NCI-H1105 (cell line): ENCODE data around the gene PDE4B.

Source experiments
- DNase-seq: peaks from one replicate; lab custom pipeline; 2025; lab: John Stamatoyannopoulos, UW

PDE4B gene

DNA sequence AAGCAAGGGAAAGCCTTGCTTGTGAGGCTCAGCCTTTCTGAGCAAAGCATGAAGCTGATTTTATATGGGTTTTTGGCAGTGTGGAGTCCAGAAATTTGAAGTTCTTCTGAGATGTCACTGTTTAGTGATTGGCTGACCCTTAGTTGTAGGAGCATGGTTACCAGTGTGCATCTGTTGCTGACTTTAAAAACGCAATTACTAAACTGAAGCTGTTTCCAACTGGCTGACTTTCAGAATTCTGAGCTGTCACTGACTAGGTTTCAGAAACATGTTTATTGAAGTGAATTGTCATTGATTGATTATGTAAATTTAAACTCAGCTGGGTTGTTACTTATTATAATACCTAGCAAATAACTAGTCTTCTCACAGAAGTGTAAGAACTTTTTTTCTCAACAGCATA, 89.4 kb downstream of the PDE4B start:
- no peak for DNase-seq

- no peak for DNase-seq
These were observed 96.7 kb downstream of the PDE4B start for GRCh38 chr1:65889441-65889840.

- DNase-seq = no peak
These were observed 97.6 kb downstream of the PDE4B start for GRCh38 chr1:65890201-65890843.

DNA sequence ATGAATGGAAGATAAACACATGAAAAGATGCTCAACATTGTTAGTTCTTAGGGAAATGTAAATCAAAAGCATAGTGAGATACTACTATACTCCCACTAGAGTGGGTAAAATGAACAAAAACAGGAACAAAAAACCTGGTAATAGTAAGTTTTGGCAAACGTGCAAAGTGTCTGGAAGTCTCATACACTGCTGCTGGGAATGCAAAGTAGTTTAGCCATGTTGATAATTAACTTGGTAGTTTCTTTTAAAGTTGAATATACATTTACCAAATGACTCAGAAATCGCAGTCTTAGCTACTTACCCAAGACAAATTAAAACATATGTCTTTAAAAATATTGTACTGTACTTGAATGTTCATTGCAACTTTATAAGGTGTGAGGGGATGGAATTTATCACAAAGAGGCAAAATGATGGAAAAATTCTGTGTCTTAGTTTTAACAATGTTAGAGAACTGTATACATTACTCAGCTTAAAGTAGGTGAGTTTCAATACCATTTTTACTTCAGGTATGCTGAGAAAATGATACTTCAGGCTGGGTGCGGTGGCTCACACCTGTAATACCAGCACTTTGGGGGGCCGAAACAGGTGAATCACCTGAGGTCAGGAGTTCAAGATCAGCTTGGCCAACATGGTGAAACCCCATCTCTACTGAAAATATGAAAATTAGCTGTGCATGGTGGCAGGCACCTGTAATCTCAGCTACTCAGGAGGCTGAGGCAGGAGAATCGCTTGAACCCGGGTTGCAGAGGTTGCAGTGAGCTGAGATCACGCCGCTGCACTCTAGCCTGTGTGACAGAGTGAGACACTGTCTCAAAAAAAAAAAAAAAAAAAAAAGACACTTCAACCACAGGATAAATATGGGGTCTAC, 102.3 kb downstream of the PDE4B start:
- no peak for DNase-seq

DNA sequence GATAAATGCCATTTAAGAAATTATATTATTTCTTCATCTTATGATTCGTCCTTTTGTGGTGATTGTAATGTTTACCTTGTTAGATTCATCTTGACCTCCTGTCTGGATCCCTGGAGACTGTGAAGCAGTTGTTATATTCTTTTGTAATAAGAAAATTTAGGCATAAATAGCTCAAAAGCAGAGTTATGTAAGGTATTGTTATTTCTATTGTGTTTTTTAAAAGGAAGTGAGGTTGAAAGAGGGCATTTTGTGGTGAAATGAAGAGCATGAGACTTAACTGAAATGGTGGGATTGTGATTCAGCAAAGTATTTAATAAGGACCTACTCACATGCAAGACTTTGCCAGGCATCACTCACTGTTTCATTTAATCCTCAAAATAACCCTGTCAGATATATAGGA, 104.0 kb downstream of the PDE4B start:
- DNase-seq = no peak

DNA sequence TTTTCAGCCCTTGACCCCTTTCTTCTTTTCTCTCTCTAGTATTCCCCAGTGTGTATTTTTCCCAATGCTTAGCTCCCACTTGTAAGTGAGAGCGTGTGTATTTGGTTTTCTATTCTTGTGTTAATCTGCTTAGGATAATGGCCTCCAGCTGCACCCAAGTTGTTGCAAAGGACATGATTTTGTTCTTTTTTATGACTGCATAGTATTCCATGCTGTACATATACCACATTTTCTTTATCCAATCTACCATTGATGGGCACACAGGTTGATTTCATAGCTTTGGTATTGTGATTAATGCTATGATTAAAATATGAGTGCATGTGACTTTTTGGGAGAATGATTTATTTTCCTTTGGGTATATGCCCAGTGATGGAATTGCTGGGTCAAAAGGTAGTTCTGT, 104.8 kb downstream of the PDE4B start:
- no peak for DNase-seq

GRCh38 chr1:65904681-65905083, 112.0 kb downstream of the PDE4B start:
- no peak for DNase-seq

DNA sequence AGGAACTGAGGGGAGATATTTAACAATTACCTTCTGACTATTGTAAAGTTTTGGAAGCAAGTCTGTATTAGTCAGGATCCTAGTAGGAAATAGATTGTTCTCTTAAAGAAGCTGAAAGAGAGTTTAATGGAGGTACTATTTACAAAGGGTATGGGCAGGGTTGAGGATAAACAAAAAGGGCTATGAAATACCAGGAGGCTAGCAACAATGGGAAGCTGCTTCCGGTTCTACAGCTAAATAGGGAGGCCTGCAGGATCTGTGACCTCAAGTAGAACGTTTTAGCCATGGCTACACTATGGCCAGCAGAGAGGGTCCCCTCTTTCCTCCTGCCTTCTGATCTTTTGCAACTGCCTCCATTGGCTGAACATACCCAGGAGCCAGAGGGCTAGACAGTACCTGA, 117.7 kb downstream of the PDE4B start:
- DNase-seq = no peak

GRCh38 chr1:65911679-65912078, 119.0 kb downstream of the PDE4B start:
- no peak for DNase-seq

GRCh38 chr1:65918564-65918963, 125.9 kb downstream of the PDE4B start:
- DNase-seq = no peak

GRCh38 chr1:65921446-65921845, 128.8 kb downstream of the PDE4B start:
- no peak for DNase-seq

DNA sequence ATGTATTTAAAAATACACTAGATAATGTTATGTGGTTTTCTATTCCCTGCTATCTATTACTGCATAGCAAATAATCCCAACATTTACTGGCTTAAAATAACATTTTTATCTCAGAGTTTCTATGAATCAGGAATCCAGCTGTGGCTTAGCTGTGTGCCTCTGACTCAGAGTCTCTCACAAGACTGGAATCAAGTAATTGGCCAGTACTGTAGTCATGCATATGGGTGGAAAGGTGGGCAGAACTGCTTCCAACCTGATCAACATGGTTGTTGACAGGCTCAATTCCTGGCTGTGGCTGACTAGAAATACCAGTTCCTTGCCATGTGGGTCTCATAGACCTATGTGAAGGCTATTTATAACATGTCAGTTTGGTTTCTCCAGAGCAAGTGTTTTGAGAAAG, 131.8 kb downstream of the PDE4B start:
- DNase-seq = no peak

- DNase-seq = no peak
These were observed 145.8 kb downstream of the PDE4B start for GRCh38 chr1:65938506-65938905.

DNA sequence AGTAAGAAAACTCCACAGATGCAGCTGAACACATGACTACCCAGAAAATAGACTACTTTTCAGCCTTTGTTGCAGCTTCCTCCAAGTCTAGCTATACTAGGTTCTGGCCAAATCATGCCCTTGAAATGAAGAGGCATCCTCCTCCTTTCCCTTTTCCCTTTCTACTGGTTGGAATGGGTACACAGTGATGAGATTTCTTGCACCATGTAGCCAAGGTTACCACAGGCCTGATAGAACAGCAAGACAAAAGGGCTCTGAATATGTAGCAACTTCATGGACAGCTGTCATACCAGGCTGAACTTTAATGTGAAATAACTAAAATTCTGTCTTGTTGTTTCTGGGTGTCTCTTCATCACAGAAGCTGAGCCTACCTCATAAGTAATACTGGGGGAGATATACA, 146.5 kb downstream of the PDE4B start:
- DNase-seq = no peak

- no peak for DNase-seq
These were observed 146.9 kb downstream of the PDE4B start for GRCh38 chr1:65939636-65940035.

GRCh38 chr1:65940126-65940525, 147.4 kb downstream of the PDE4B start:
- DNase-seq = no peak

GRCh38 chr1:65942476-65942875, 149.8 kb downstream of the PDE4B start:
- DNase-seq = no peak

DNA sequence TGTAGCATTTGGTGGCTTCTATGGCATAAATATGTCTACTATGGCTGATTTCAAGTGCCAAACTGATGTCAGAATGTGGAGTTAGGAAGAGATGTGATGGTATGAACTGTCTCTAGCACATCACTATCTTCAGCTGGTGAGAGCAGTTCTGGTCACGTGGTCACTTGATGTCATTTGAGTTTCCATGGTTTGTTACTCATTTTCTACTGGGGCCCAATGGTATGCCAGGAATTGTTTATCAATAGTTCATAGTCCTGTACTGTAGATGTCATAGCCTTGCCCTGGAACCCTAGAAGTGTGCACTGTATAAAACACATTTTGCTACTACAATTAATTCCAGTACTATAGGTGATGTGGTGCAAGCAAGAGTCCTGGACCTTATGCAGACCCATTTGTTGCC, 153.7 kb downstream of the PDE4B start:
- no peak for DNase-seq

DNA sequence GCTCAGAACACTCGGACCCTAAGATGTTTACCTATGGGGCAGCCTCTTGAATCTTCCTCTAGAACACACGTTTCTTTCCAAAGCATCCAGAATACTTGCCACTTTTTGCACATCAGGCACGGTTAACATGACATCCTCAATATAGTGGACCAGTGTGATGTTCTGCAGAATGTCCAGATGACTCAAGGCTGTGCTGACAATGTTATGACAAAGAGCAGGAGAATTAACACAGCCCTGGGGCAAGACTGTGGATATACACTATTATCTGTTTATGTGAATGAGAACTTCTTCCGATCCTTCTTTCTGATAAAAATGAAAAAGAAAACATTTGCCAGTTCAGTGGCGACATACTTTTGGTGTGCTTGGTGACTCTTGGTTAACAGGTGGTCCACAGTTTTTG, 154.3 kb downstream of the PDE4B start:
- no peak for DNase-seq

GRCh38 chr1:65948609-65949229, 156.0 kb downstream of the PDE4B start:
- DNase-seq = no peak

- no peak for DNase-seq
These were observed 156.5 kb downstream of the PDE4B start for GRCh38 chr1:65949230-65949626.

DNA sequence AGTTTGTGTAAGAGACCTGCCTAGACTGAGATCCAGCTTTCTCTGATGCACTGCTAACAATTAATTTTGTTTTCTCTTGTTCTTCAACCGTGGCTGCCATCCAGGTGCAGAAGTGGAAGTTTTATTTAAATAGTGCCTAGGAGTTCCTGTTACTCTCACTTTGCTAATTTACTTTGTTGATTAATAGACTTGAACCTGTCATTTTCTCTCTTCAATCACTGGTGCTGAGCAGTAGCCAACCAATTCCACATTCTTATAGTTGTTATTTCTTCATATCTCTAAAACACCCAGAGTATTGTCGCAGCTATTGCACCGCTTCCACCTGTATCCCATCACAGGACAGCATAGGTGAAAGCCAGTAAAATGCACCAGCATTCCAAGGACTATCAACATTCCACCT, 157.2 kb downstream of the PDE4B start:
- no peak for DNase-seq

DNA sequence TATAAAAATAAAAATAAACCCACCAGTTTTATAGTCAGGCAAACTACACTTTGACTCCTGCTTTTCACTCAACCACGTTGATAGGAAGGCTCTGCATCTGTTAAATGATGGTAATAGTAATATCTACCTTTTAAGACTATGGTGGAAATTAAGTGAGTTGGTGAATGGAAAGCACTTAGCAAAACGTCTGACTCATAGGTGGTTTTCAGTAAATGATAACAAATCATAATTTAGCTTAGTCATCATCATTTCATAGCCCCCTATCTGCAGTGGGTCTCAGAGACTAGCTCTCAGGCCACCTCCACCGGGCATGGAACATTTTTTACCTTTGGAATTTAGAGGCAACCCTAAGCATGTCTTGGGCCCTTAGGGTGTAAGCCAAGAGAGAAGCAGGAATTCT, 160.0 kb downstream of the PDE4B start:
- DNase-seq = no peak
